Mucosa of stomach (tissue), 1 donor: ENCODE measurements around the gene RYR1.
"Not testable (repeated sequence)": the region's sequence is repeated elsewhere in the genome, so short reads cannot be mapped to it uniquely, and the experiment has no call there.

Experiments
- H3K27me3 ChIP-seq: one replicate; pipeline ENCODE4 v1.7.0; 2013; ENCODE audit warnings: mild to moderate bottlenecking, low read length; ENCODE audit not compliant: control insufficient read depth, insufficient read depth
- H3K36me3 ChIP-seq: one replicate; pipeline ENCODE4 v1.7.0; 2013; ENCODE audit warnings: low read length; ENCODE audit not compliant: control insufficient read depth, insufficient read depth
- H3K4me1 ChIP-seq: one replicate; pipeline ENCODE4 v1.7.0; 2013; ENCODE audit warnings: mild to moderate bottlenecking, low read length; ENCODE audit not compliant: control insufficient read depth, insufficient read depth
- H3K4me3 ChIP-seq: one replicate; pipeline ENCODE4 v1.7.0; 2013; ENCODE audit warnings: low read length
- H3K9ac ChIP-seq: one replicate; pipeline ENCODE4 v1.7.0; 2013; ENCODE audit warnings: mild to moderate bottlenecking, low read length, moderate library complexity
- H3K9me3 ChIP-seq: one replicate; pipeline ENCODE4 v1.7.0; 2013; ENCODE audit warnings: mild to moderate bottlenecking, low read length, moderate library complexity; ENCODE audit not compliant: control insufficient read depth
- donor health status: Pancreatic carcinoma.

Gene RYR1

DNA sequence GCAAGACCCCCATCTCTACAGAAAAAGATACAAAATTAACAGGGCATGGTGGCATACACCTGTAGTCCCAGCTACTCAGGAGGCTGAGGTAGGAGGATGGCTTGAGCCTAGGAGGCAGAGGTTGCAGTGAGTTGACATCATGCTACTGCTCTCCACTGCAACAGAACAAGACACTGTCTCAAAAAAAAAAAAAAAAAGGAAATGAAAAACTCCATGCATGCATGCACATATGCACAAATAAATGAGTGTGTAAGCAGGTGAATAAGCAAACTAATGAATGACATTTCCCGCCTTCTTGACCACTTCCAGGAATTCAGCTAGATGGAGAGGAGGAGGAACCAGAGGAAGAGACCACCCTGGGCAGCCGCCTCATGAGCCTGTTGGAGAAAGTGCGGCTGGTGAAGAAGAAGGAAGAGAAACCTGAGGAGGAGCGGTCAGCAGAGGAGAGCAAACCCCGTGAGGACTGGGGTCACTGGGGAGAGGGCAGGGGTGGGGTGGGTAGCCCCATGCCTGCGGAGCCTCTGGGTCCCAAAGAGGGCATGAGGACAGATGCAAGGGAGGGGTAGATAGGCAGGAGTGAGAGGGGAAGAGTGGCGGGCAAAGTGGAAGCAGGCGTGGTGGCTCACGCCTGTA lies 58.8 kb downstream of the RYR1 start:
- H3K4me1 ChIP-seq, result no peaks in the 10 kb centered on the region
- H3K36me3 ChIP-seq, result no peaks in the 10 kb centered on the region
- H3K9ac ChIP-seq, result no peak overlapping the region
- H3K9me3 ChIP-seq, result no peaks in the 10 kb centered on the region
- no peak overlapping the region for H3K4me3 ChIP-seq
- no peaks in the 10 kb centered on the region for H3K27me3 ChIP-seq

- Histone ChIP-seq H3K9me3 (no peaks in the 10 kb centered on the region), H3K9ac (no peak overlapping the region), H3K27me3 (no peaks in the 10 kb centered on the region), H3K4me3 (no peak overlapping the region), H3K4me1 (no peaks in the 10 kb centered on the region), H3K36me3 (no peaks in the 10 kb centered on the region)
These were observed 60.9 kb downstream of the RYR1 start for GRCh38 chr19:38494379-38494778.

GRCh38 chr19:38495375-38495774 lies 61.9 kb downstream of the RYR1 start:
- H3K4me3 ChIP-seq, H3K9ac ChIP-seq, H3K4me1 ChIP-seq, H3K27me3 ChIP-seq, H3K9me3 ChIP-seq, H3K36me3 ChIP-seq: not testable (repeated sequence)

DNA sequence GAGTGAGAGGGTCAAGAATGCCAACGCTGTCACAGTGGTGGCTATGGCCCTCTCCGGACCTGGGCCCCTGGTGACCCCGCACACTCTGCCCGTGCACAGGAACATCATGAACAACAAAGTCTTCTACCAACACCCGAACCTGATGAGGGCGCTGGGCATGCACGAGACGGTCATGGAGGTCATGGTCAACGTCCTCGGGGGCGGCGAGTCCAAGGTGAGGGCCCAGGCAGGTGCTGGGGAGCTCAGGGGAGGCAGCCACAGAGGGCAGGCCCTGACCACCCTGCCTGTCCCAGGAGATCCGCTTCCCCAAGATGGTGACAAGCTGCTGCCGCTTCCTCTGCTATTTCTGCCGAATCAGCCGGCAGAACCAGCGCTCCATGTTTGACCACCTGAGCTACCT lies 62.6 kb downstream of the RYR1 start:
- Histone ChIP-seq H3K27me3 (no peaks in the 10 kb centered on the region), H3K36me3 (no peaks in the 10 kb centered on the region), H3K4me1 (no peaks in the 10 kb centered on the region)

GRCh38 chr19:38496603-38497487 lies 63.4 kb downstream of the RYR1 start:
- Histone ChIP-seq H3K9me3 (no peaks in the 10 kb centered on the region), H3K4me1 (no peaks in the 10 kb centered on the region), H3K27me3 (no peaks in the 10 kb centered on the region), H3K4me3 (no peak overlapping the region), H3K9ac (no peak overlapping the region), H3K36me3 (no peaks in the 10 kb centered on the region)

More for the DNA sequence above, 62.6 kb downstream of the RYR1 start:
- Histone ChIP-seq H3K9ac (no peak overlapping the region), H3K4me3 (no peak overlapping the region), H3K9me3 (no peaks in the 10 kb centered on the region)

GRCh38 chr19:38497907-38498306 lies 64.4 kb downstream of the RYR1 start:
- Histone ChIP-seq H3K4me1 (no peaks in the 10 kb centered on the region), H3K4me3 (no peak overlapping the region), H3K27me3 (no peaks in the 10 kb centered on the region), H3K36me3 (no peaks in the 10 kb centered on the region), H3K9me3 (no peaks in the 10 kb centered on the region), H3K9ac (no peak overlapping the region)

- H3K36me3 ChIP-seq, result no peaks in the 10 kb centered on the region
- H3K9ac ChIP-seq, result no peak overlapping the region
- no peak overlapping the region for H3K4me3 ChIP-seq
- no peaks in the 10 kb centered on the region for H3K4me1 ChIP-seq
- no peaks in the 10 kb centered on the region for H3K27me3 ChIP-seq
- no peaks in the 10 kb centered on the region for H3K9me3 ChIP-seq
These were observed 66.0 kb downstream of the RYR1 start for GRCh38 chr19:38499532-38499931.

DNA sequence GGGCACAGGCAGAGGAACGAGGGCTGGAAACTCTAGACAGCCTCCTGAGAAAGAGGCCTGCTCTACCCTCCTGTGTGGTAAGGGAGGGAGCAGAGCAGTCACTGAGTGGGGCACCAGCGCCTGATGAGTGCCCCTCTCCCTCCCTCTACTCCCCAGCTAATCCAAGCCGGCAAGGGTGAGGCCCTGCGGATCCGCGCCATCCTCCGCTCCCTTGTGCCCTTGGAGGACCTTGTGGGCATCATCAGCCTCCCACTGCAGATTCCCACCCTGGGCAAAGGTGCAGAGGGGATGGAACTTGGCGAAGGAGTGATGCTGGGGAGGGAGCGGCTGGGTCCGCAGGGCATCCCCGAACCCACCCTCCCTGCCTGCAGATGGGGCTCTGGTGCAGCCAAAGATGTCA lies 67.0 kb downstream of the RYR1 start:
- H3K4me1 ChIP-seq, result no peaks in the 10 kb centered on the region
- H3K27me3 ChIP-seq, result no peaks in the 10 kb centered on the region
- H3K36me3 ChIP-seq, result no peaks in the 10 kb centered on the region
- no peaks in the 10 kb centered on the region for H3K9me3 ChIP-seq
- no peak overlapping the region for H3K4me3 ChIP-seq
- H3K9ac ChIP-seq, result no peak overlapping the region

GRCh38 chr19:38502410-38503076 lies 69.1 kb downstream of the RYR1 start:
- no peaks in the 10 kb centered on the region for H3K36me3 ChIP-seq
- no peak overlapping the region for H3K4me3 ChIP-seq
- no peaks in the 10 kb centered on the region for H3K9me3 ChIP-seq
- H3K9ac ChIP-seq, result no peak overlapping the region
- H3K4me1 ChIP-seq, result peaks cover 6% of the 10 kb centered on the region
- no peaks in the 10 kb centered on the region for H3K27me3 ChIP-seq

GRCh38 chr19:38503077-38503410 lies 69.6 kb downstream of the RYR1 start:
- no peak overlapping the region for H3K4me3 ChIP-seq
- H3K9me3 ChIP-seq, result no peaks in the 10 kb centered on the region
- no peaks in the 10 kb centered on the region for H3K36me3 ChIP-seq
- H3K4me1 ChIP-seq, result peaks cover 6% of the 10 kb centered on the region
- H3K27me3 ChIP-seq, result no peaks in the 10 kb centered on the region
- H3K9ac ChIP-seq, result no peak overlapping the region

DNA sequence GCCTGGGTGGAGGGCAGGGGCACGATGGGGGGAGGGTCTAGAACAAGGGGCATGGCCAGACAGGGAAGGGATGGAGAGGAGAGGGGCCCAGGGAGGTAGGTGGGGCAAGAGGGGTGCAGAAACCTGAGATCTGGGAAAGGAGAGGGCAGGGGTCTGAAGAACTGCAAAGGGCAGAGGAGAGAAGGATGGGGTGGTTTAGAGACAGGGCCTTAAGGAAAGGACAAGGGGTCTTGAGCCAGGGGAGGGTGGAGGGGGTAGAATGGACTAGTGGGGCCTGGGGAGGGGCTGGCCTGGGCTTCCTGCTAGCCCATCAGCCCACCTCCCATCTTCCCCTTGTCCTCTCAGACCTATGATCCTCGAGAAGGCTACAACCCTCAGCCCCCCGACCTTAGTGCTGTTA lies 72.5 kb downstream of the RYR1 start:
- Histone ChIP-seq H3K27me3 (no peaks in the 10 kb centered on the region), H3K4me1 (peaks cover 6% of the 10 kb centered on the region), H3K36me3 (no peaks in the 10 kb centered on the region), H3K9ac (no peak overlapping the region), H3K4me3 (no peak overlapping the region), H3K9me3 (no peaks in the 10 kb centered on the region)

DNA sequence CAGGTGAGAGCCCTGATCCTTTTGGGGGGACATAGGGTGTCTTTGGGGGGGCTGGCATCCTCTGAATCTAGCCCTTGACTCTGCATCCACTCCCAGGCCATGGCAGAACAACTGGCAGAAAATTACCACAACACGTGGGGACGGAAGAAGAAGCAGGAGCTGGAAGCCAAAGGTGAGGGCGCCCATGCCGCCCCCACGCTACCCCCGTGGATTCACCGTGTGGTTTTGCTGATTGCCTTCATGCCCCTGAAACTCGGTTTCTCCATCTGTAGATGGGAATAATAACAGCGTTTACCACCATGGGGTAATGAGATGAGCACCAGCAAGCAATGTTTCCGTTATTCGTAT lies 72.9 kb downstream of the RYR1 start:
- Histone ChIP-seq H3K36me3 (no peaks in the 10 kb centered on the region), H3K4me3 (no peak overlapping the region), H3K9ac (no peak overlapping the region), H3K4me1 (peaks cover 6% of the 10 kb centered on the region), H3K9me3 (no peaks in the 10 kb centered on the region), H3K27me3 (no peaks in the 10 kb centered on the region)
